Body of pancreas (tissue), 4 donors: ENCODE results near the gene PBX2. TPM values are rescaled to one million over a fixed set of nuclear protein-coding genes. Genes with fewer than 3 reads are reported as not detected.

ENCODE experiments used
- ATAC-seq: fragments of 150-250 bp; one replicate; pipeline ENCODE4 v1.9.1; 2016
- DNase-seq, 4 donors: peaks; one replicate each; pipeline ENCODE4 v3.0.0-alpha.2; 2019
- H3K27ac ChIP-seq, 4 donors: fragments of 200-600 bp; sonication (generic); 1 replicate in 3 of 4; 2 replicates in 1 of 4; pipeline versions ENCODE4 v1.5.1 to v1.6.1; 2016 to 2019; ENCODE audit warnings: mild to moderate bottlenecking in 1 of 4, mixed read lengths in 1 of 4, moderate library complexity in 1 of 4
- H3K27me3 ChIP-seq, 2 donors: fragments of 200-600 bp; sonication (generic); one replicate each; pipeline ENCODE4 v1.6.0; 2016; ENCODE audit warnings: mild to moderate bottlenecking in 1 of 2
- H3K36me3 ChIP-seq, 2 donors: fragments of 200-600 bp; sonication (generic); replicated peaks in 1 of 2; 2 replicates each; pipeline ENCODE4 v1.5.1; 2016; ENCODE audit warnings: low read depth in 2 of 2; ENCODE audit not compliant: insufficient read depth in 1 of 2
- H3K4me1 ChIP-seq: fragments of 200-600 bp; sonication (generic); one replicate; pipeline ENCODE4 v1.6.0; 2016
- H3K4me3 ChIP-seq, 2 donors: fragments of 200-600 bp; sonication (generic); 1 replicate in 1 of 2; 2 replicates in 1 of 2; pipeline ENCODE4 v1.5.1; 2016 to 2019
- H3K9me3 ChIP-seq, 3 donors: fragments of 200-600 bp; sonication (generic); 1 replicate in 2 of 3; 2 replicates in 1 of 3; pipeline ENCODE4 v1.5.1; 2016
- POLR2A ChIP-seq, 3 donors: fragments of 450-650 bp; IDR thresholded peaks; one replicate each; pipeline ENCODE4 v1.6.1; 2016; ENCODE audit warnings: antibody characterized with exemption in 3 of 3, mild to moderate bottlenecking in 2 of 3
- WGBS, 2 donors: methylation state at CpG; one replicate each; pipeline ENCODE4 v1.1.5; 2017; 5-methylcytosine and 5-hydroxymethylcytosine counted together
- intact Hi-C: fragments of 100-400 bp; cut with DNase I; formaldehyde crosslinking; loops from one replicate; pipeline ENCODE4 v1.15.1; 2023
- total RNA-seq, 2 donors: library from RNA; depleted of rRNA; stranded (reverse); fragments of >200 nt; gene quantifications; one replicate each; pipeline ENCODE4 v1.1.0, GENCODE V29; 2016
- TF ChIP-seq, protein P1 (sequence below), 7 experiments: fragments of 450-650 bp in 4 of 7; fragments of 200-600 bp in 3 of 7; sonication (generic) in 3 of 7; IDR thresholded peaks; one replicate each; pipeline ENCODE4 v1.5.1; 2016 to 2019; ENCODE audit warnings: antibody characterized with exemption in 7 of 7

PBX2 gene
- total RNA-seq, 2 donors from 2014 or later, result 28.8 to 31.3 TPM

DNA sequence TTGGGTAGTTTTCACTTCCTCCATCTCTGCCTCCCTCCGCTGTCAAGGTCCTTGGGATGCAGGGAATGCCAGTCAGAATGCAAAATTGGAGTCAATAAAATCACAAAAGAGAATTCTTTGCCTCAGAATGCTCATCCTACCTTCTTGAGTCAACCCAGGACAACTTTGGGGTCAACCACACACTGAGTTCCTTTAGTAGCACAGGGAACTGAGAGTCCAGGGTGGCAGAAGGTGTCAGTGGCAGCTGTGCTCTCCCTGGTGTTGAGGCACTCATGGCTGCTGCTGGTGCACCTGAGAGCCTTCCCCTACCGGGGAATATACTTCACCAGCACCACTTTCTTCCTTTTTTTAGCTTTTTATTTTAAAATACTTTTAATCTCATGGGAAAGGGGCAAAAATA, 34.7 kb upstream of the PBX2 start:
- ATAC-seq (no peak), DNase-seq (no peak)
- H3K36me3 ChIP-seq, result no peaks in the 10 kb centered on the region
- H3K9me3 ChIP-seq, result no peaks in the 10 kb centered on the region
- no peaks in the 10 kb centered on the region for H3K4me1 ChIP-seq
- WGBS, 2 donors, result 59 to 66% methylated on average over 2 of the region's 2 CpGs
- no peaks in the 10 kb centered on the region for H3K27me3 ChIP-seq
- TF ChIP-seq, protein P1, sequence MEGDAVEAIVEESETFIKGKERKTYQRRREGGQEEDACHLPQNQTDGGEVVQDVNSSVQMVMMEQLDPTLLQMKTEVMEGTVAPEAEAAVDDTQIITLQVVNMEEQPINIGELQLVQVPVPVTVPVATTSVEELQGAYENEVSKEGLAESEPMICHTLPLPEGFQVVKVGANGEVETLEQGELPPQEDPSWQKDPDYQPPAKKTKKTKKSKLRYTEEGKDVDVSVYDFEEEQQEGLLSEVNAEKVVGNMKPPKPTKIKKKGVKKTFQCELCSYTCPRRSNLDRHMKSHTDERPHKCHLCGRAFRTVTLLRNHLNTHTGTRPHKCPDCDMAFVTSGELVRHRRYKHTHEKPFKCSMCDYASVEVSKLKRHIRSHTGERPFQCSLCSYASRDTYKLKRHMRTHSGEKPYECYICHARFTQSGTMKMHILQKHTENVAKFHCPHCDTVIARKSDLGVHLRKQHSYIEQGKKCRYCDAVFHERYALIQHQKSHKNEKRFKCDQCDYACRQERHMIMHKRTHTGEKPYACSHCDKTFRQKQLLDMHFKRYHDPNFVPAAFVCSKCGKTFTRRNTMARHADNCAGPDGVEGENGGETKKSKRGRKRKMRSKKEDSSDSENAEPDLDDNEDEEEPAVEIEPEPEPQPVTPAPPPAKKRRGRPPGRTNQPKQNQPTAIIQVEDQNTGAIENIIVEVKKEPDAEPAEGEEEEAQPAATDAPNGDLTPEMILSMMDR (IDR thresholded peaks at IDR 0.05), result no peak
- no peak for TF ChIP-seq POLR2A (IDR thresholded peaks at IDR 0.05)
- H3K4me3 ChIP-seq, result no peak overlapping the region
- H3K27ac ChIP-seq, result no peak overlapping the region
- intact Hi-C loops, result no loop called here

DNA sequence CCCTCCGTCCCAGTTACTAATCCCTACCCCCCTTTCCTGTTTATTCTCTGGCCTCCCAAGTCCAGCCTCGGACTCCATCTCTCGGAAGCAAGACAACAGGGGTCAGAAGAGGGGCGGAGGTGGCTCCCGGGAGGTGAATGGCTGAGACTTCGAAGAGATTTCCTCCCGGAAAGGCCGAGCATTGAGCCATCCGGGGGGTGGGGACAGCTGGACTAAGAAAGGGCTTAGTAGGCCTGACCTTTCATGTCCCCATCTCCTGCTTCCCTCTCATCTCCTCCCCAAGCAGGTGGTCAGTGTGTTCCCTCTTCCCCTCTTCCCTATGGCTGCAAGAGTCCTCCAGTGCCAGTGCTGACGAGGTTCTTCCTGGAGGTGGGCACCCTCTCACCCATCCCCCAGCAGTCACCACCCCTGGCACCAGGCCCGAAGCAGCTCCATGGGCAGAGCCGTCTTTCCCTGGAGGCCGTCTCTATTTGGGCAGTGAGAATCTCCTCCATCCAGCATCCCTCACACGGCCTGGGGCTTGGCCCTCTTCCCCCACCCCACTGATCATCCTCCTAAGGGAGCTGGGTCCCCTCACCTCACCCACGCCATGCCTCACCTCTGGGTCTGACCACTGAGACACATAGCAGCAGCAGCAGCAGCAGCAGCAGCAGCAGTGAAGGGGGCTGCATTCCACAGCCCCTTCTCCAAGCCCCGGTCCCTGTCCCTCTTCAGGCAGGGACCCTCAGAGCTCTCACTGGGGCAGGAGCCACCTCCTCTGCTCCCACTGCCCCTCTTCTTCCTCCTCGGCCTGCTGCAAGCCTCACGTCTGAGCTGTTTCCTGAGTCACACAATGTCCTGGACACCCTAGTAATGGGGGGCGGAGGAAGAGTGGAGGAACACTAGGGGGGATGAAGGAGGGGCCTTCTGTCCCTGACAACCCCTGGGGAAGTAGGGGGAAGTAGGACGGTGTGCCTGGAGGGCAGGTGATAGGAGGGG, 33.5 kb upstream of the PBX2 start, which contains the start of gene NOTCH4:
NOTCH4 (minus strand) TSS at position 810 of the 978 bp plus-strand sequence; CDS start at position 671, 139 bp downstream.
- intact Hi-C loops, result no loop called here
- peak within 1 kb of the TSS in 1 of 4 donors; percentile 25 for H3K27ac ChIP-seq
- DNase-seq, result no peak
- WGBS, 2 donors, result 40 to 44% methylated on average over 19 to 20 of the region's 20 CpGs
- H3K4me3 ChIP-seq, result no peak within 1 kb of the TSS
- no peaks in the 10 kb centered on the region for H3K36me3 ChIP-seq
- no peaks in the 10 kb centered on the region for H3K27me3 ChIP-seq
- no peaks in the 10 kb centered on the region for H3K9me3 ChIP-seq
- TF ChIP-seq POLR2A (IDR thresholded peaks at IDR 0.05), result peak in 1 of 3 donors; percentile 14
- TF ChIP-seq, protein P1 (IDR thresholded peaks at IDR 0.05), result no peak
- no peaks in the 10 kb centered on the region for H3K4me1 ChIP-seq
- no peak for ATAC-seq

- no peak for DNase-seq
- Histone ChIP-seq H3K4me1 (no peaks in the 10 kb centered on the region), H3K4me3 (no peak overlapping the region), H3K27me3 (no peaks in the 10 kb centered on the region), H3K27ac (no peak overlapping the region), H3K9me3 (no peaks in the 10 kb centered on the region), H3K36me3 (no peaks in the 10 kb centered on the region)
- no peak for TF ChIP-seq POLR2A (IDR thresholded peaks at IDR 0.05)
- TF ChIP-seq, protein P1 (IDR thresholded peaks at IDR 0.05), result no peak
- intact Hi-C loops, result no loop called here
- WGBS, 2 donors, result 78 to 85% methylated on average over 5 to 8 of the region's 8 CpGs
- ATAC-seq, result no peak
Measured at GRCh38 chr6:32222333-32223230, 32.6 kb upstream of the PBX2 start.

GRCh38 chr6:32220021-32220420, 30.0 kb upstream of the PBX2 start:
- ATAC-seq (no peak), DNase-seq (no peak)
- Histone ChIP-seq H3K27me3 (no peaks in the 10 kb centered on the region), H3K9me3 (no peaks in the 10 kb centered on the region), H3K4me1 (no peaks in the 10 kb centered on the region), H3K27ac (no peak overlapping the region), H3K36me3 (no peaks in the 10 kb centered on the region), H3K4me3 (no peak overlapping the region)
- intact Hi-C loops, result no loop called here
- WGBS, 2 donors, result 57 to 69% methylated on average over 3 to 4 of the region's 4 CpGs
- TF ChIP-seq POLR2A (IDR thresholded peaks at IDR 0.05), result no peak
- TF ChIP-seq, protein P1 (IDR thresholded peaks at IDR 0.05), result no peak
